GM23338 (cell line): ENCODE results near the gene RAMACL. TPM values are rescaled to one million over a fixed set of nuclear protein-coding genes. Genes with fewer than 3 reads are reported as not detected.

Experiments
- ATAC-seq: fragments of 200-7000 bp; cut with Tn5 transposase; 3 replicates; pipeline ENCODE4 v1.9.1; 2020
- DNase-seq: peaks from one replicate; pipeline ENCODE4 v3.0.0-alpha.2; 2015; ENCODE audit warnings: low spot score
- H2AFZ ChIP-seq: fragments of 200-600 bp; sonication (generic); 2 replicates; pipeline ENCODE4 v1.8.0; 2016; ENCODE audit warnings: antibody characterized with exemption, mild to moderate bottlenecking, moderate library complexity
- H3F3A ChIP-seq: fragments of 200-600 bp; sonication (generic); replicated peaks from 2 replicates; pipeline ENCODE4 v1.8.0; 2017; ENCODE audit warnings: antibody characterized with exemption, mixed run types, low read depth
- H3K27ac ChIP-seq: fragments of 200-600 bp; sonication (generic); 2 replicates; pipeline ENCODE4 v1.6.1; 2016; ENCODE audit warnings: low read depth
- H3K27me3 ChIP-seq: fragments of 200-600 bp; sonication (generic); 2 replicates; pipeline ENCODE4 v1.8.0; 2016; ENCODE audit warnings: mild to moderate bottlenecking, mixed run types, moderate library complexity; ENCODE audit not compliant: insufficient read depth
- H3K36me3 ChIP-seq: fragments of 200-600 bp; sonication (generic); 2 replicates; pipeline ENCODE4 v1.8.0; 2016; ENCODE audit warnings: mild to moderate bottlenecking; ENCODE audit not compliant: insufficient read depth
- H3K4me1 ChIP-seq: fragments of 200-600 bp; sonication (generic); 2 replicates; pipeline ENCODE4 v1.8.0; 2016; ENCODE audit warnings: mild to moderate bottlenecking, moderate library complexity; ENCODE audit not compliant: insufficient read depth
- H3K4me2 ChIP-seq: fragments of 200-600 bp; sonication (generic); 2 replicates; pipeline ENCODE4 v1.7.1; 2017; ENCODE audit warnings: mixed run types
- H3K4me3 ChIP-seq: fragments of 200-600 bp; sonication (generic); 2 replicates; pipeline ENCODE4 v1.6.1; 2016; ENCODE audit warnings: mixed run types
- H3K79me2 ChIP-seq: fragments of 200-600 bp; sonication (generic); replicated peaks from 2 replicates; pipeline ENCODE4 v1.8.0; 2017; ENCODE audit warnings: mild to moderate bottlenecking; ENCODE audit not compliant: insufficient read depth
- H3K9me2 ChIP-seq: fragments of 200-600 bp; sonication (generic); 2 replicates; pipeline ENCODE4 v1.8.0; 2017; ENCODE audit not compliant: insufficient read depth
- H4K20me1 ChIP-seq: fragments of 200-600 bp; sonication (generic); replicated peaks from 2 replicates; pipeline ENCODE4 v1.8.0; 2017; ENCODE audit warnings: mild to moderate bottlenecking; ENCODE audit not compliant: insufficient read depth
- H3K27ac Mint-ChIP-seq: 2 replicates; pipeline ENCODE4 v1.8.0; 2020; ENCODE audit warnings: inconsistent platforms, mild to moderate bottlenecking, moderate library complexity, mixed read lengths
- H3K27me3 Mint-ChIP-seq: 3 replicates; pipeline ENCODE4 v1.8.0; 2022; ENCODE audit warnings: low read depth, mild to moderate bottlenecking, moderate library complexity, mixed read lengths, inconsistent platforms; ENCODE audit not compliant: insufficient read depth, poor library complexity
- H3K36me3 Mint-ChIP-seq: 3 replicates; pipeline ENCODE4 v1.8.0; 2021; ENCODE audit warnings: low read depth, mild to moderate bottlenecking, inconsistent platforms, moderate library complexity, mixed read lengths
- H3K4me1 Mint-ChIP-seq: 3 replicates; pipeline ENCODE4 v1.8.0; 2020; ENCODE audit warnings: mild to moderate bottlenecking, inconsistent platforms, mixed read lengths
- H3K4me3 Mint-ChIP-seq: 3 replicates; pipeline ENCODE4 v1.8.0; 2021; ENCODE audit warnings: moderate library complexity, mild to moderate bottlenecking, inconsistent platforms, mixed read lengths
- H3K9me3 Mint-ChIP-seq: 3 replicates; pipeline ENCODE4 v1.8.0; 2020; ENCODE audit warnings: moderate library complexity, mild to moderate bottlenecking, inconsistent platforms, mixed read lengths
- ETS1 ChIP-seq: IDR thresholded peaks from 2 replicates; pipeline ENCODE4 v1.6.1; 2016; ENCODE audit warnings: antibody characterized with exemption
- EZH2 ChIP-seq: fragments of 200-600 bp; sonication (generic); IDR thresholded peaks from one replicate; pipeline ENCODE4 v1.8.0; 2017; ENCODE audit warnings: antibody characterized with exemption, mild to moderate bottlenecking, low read depth; ENCODE audit not compliant: unreplicated experiment
- JUNB ChIP-seq: IDR thresholded peaks from one replicate; pipeline ENCODE4 v1.6.1; 2016; ENCODE audit warnings: antibody characterized with exemption; ENCODE audit not compliant: unreplicated experiment
- NANOG ChIP-seq: IDR thresholded peaks from 2 replicates; pipeline ENCODE4 v1.6.1; 2016; ENCODE audit warnings: antibody characterized with exemption, borderline replicate concordance
- STAT1 ChIP-seq: IDR thresholded peaks from one replicate; pipeline ENCODE4 v1.6.1; 2016; ENCODE audit warnings: antibody characterized with exemption; ENCODE audit not compliant: unreplicated experiment
- ZNF114 ChIP-seq: fragments of 250-450 bp; sonication (Bioruptor Pico); IDR thresholded peaks from 2 replicates; pipeline ENCODE4 v1.5.0; 2020; ENCODE audit warnings: mild to moderate bottlenecking, moderate library complexity
- ZNF331 ChIP-seq: fragments of 250-450 bp; sonication (Bioruptor Pico); IDR thresholded peaks from 2 replicates; pipeline ENCODE4 v1.5.0; 2020; ENCODE audit warnings: low read depth, mild to moderate bottlenecking, moderate library complexity
- ZNF462 ChIP-seq: fragments of 250-450 bp; sonication (Bioruptor Pico); IDR thresholded peaks from 2 replicates; pipeline ENCODE4 v1.5.0; 2020; ENCODE audit warnings: mild to moderate bottlenecking, moderate library complexity
- polyA plus RNA-seq: library from polyadenylated mRNA; unstranded; fragments of >200 nt; fragmentation: Nextera tagmentation; extraction: Ambion mirVana; gene quantifications from 2 replicates; pipeline ENCODE4 v1.2.1, GENCODE V29; 2016
- total RNA-seq: library from RNA; depleted of rRNA; stranded (reverse); fragments of >200 nt; shearing (Covaris generic); gene quantifications from 2 replicates; pipeline ENCODE4 v1.2.3, GENCODE V29; 2014

Gene RAMACL
- total and polyA plus RNA-seq, 2 experiments from 2014 or later = 0.61 to 4.0 TPM

GRCh38 chr6:166605752-166606151 lies 19.3 kb upstream of the RAMACL start (continued):
- no peak for TF ChIP-seq ZNF462 (CRISPR knock-in tag)
- TF ChIP-seq NANOG = no peak
- no peak for TF ChIP-seq JUNB
- no peak for TF ChIP-seq ZNF331 (CRISPR knock-in tag)

DNA sequence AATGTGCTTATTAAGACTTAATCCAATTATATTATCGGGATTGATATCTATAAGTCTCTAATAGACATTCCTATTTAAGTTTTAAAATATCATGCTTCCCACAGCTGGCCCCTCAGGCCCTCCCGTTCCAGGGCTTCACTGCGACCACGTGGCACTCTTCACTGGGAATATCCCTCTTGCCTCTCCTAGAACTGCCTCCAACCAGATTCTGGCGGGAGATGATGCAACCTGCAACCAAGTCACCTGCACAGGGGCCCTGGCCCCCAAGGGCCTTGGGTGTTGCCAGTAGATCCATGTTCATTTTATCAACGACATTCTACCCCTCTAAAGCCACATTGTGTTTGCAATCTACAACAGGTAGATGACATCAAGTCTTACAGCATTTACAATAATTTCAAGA lies 18.4 kb upstream of the RAMACL start:
- Mint-ChIP-seq H3K27ac (peak overlapping the region; percentile 68), H3K27me3 (peaks cover 3% of the 10 kb centered on the region), H3K4me3 (no peak overlapping the region), H3K4me1 (peaks cover 30% of the 10 kb centered on the region), H3K36me3 (no peaks in the 10 kb centered on the region; the same call in 1 of the 3 replicates), H3K9me3 (no peaks in the 10 kb centered on the region)
- Histone ChIP-seq H3K4me1 (0 out of 2 replicates have a peak, but pooled peaks cover 8% of the 10 kb centered on the region), H4K20me1 (peaks cover 27% of the 10 kb centered on the region), H3K4me3 (no peak overlapping the region), H3K36me3 (no peaks in the 10 kb centered on the region), H3F3A (no peaks in the 10 kb centered on the region), H3K9me2 (no peaks in the 10 kb centered on the region), H2AFZ (no peak overlapping the region), H3K4me2 (no peak overlapping the region), H3K27ac (no peak overlapping the region), H3K27me3 (no peaks in the 10 kb centered on the region), H3K79me2 (peaks cover 96% of the 10 kb centered on the region)
- ATAC-seq = peak; percentile 30; the same call in 2 of the 3 replicates
- DNase-seq = no peak
- TF ChIP-seq STAT1 = no peak
- no peak for TF ChIP-seq ZNF114
- no peak for TF ChIP-seq EZH2
- no peak for TF ChIP-seq ETS1
- no peak for TF ChIP-seq ZNF462 (CRISPR knock-in tag)
